NCI-H1092 treated with DMSO at 0.1 percent for 48 hours (cell line): Measurements from ENCODE around the gene MYOZ2.

Experiments
- DNase-seq: peaks from one replicate; lab custom pipeline; 2025; lab: John Stamatoyannopoulos, UW

The MYOZ2 gene

DNA sequence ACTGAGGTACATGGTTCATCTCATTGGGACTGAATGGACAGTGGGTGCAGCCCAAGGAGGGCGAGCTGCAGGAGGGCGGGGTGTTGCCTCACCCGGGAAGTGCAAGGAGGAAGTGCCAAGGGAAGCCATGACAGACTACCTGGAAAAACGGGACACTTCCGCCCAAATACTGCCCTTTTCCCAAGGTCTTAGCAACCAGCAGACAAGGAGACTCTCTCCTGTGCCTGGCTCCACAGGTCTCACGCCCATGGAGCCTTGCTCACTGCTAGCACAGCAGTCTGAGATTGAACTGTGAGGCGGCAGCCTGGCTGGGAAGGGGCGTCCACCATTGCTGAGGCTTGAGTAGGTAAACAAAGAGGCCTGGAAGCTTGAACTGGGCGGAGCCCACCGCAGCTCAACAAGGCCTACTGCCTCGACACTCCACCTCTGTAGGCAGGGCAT, 62.2 kb downstream of the MYOZ2 start:
- DNase-seq: no peak

DNA sequence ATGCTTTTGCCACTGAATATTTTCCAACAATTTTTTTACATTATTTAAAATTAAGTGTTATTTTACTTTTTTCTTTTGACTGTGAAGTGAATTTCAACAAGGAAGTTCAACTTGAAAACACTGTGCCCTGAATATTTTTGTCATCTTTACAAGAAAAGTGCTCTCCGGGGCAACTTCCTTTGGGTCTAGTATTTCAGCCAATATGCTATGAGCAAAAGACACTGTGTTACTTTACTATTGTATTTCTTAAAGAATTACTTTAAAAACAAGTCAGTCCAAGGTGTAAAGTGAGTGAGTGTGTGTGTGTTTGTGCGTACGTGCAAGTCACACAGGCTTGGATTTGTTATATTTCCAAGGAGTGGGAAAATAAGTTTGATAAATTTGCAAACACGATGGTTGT, 69.3 kb downstream of the MYOZ2 start:
- no peak for DNase-seq

DNA sequence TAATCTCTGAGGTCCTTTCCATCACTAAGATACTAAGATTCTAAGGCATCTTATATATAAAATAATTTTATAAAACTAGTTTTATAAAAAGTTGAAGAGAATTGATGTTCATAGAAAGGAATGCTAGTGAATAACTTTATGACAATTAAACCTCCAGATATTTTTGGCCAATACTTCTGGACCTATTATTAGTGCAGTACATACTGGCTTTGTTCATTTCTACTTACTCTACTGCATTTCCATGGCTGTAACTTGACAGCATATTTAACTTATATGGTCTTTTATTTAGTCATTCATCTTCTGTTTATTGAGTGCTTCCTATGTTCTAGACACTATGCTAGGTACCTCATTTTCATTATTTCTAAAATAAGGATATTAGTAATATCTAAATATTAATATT, 70.1 kb downstream of the MYOZ2 start:
- DNase-seq: no peak

DNA sequence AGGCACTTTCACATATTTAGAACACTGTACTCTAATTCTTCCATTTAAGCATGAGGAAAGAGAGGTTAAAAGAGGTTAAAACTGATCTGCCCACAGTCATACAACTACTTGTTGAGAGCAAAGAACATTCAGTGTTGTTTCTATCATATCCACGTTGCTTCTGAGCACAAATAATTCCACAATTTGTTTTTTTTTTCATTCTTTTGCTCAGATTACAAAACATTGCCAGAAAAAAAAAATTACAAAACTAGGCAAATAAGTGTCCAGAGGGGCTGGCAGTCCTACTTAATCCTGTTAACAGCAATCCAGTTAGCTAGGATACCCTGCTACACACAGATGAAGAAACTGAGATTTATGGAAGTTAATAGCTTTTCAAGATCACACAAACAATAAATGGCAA, 70.5 kb downstream of the MYOZ2 start:
- DNase-seq: no peak

DNA sequence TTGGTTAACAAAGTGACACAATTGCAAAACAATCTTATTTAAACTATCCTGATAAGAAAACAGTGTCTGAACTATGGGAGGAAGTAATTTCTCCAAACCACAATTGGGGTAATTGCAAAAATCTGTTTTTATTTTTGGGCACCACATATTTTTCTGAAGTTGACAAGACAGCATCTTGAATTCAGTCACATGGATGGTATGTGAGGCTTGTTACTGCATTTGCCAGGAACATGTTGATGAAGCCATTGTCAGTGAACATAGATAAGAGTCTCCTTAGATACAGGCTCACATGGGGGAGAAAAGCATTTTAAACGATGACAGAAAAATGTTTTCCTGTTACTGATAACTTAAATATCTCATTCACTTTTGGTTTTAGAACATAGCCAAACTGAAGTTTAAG, 71.4 kb downstream of the MYOZ2 start:
- no peak for DNase-seq

DNA sequence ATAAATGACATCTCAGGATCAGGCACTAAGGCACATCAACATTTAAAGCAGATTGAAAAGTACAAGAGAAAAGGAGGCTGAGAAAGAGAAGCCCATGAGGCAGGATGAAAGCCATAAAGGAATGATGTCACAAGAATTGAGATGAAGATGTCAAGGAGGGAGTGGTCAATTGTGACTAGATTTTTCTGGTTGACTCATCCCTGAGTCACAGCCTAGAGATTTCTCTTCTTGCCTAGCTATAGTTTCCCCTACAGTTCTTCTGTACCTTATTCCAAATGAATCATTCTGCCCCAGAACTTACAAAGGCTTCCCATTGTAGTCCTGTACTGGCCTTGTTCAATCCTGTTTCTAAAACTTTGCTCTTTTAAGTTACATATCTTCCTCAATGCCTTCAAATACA, 73.4 kb downstream of the MYOZ2 start:
- no peak for DNase-seq

DNA sequence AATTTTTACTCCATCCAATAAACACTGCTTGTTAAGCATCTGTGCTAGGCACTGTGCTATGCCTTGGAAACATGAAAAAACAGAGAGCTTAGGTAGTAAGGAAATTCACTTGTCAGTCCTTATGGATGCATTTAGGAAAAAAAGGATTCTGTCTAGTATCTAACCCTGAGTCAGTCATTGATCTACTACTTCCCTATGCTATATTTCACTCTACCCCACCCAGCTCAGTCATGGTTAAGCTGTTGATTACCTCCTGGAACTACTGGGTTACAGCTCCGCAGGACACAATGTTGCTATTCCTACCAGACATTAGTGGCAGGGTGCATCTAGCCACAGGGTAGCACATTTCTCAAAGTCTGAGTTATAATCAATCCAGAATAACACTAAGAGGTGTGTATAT, 74.0 kb downstream of the MYOZ2 start:
- DNase-seq: no peak

DNA sequence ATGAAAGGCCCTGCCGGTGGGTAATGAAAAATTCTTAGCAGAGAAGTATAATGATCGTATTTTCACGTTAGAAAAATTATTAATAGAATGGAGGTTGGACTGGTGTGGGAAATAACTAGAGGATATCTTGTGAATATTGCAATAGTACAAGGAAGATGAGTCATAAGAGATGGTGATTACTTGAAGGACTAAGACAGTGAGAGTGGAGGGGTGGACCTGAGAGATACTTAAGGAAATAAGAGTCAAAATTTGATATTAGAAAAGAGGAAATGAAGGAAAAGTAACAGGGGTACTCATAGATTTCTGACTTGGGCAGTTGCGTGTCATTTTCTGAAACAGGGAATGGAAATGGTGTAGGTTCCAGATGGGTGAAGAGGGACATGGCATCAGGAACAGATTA, 75.1 kb downstream of the MYOZ2 start:
- no peak for DNase-seq

DNA sequence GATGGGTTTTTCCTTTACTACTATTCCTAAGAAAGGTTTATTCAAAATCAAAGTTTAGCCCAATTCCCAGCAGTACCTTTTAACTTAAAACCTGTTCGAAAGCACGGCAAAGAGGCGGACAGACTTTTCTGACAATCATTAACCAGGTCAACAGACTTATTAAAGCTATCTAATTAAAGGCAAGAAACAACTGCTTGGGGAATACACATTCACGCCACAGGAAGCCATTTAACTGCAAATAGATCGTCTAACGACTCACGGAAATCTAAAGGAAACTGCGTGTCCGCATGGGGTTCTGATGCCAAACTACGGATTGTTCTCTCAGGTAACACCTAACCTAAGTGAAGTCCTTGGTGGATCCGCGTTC, 76.2 kb downstream of the MYOZ2 start:
- DNase-seq: no peak

DNA sequence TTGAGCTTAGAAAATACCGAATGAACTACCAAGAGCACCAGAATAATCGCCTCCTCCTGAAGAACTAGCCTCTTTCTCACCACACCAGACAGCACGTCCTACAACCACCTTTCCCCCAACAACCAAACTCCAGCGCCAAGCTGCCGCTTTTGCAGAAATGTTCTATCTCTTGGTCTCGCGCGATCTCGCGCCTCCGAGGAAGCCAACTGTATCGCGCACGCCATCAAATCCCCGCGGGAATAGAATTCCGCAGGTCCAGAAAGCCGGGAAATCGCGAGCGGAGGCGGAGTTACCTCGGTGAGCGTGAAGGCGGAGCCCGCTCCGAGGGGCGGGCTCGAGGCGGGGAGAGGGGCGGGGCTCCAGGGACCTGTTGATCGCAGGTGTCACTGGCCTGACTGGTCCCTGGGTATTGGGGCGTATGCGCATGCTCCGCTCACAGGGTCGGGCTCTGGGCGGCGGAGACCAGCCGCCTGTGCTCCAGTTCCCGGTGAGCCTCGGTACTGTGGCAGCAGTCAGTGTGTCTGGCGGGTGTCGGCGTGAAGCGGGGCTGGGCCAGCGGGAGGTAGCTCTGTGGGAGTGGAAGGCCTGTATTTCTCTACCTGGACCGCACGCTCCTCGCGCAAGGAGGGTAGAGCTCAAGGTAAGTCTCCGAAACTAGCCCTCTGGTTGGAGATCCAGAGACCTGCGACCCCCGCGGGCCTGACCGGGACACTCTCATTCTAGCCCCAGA, 76.8 kb downstream of the MYOZ2 start, which contains the start of gene USP53:
USP53 (plus strand) TSS at position 480 of the 730 bp plus-strand sequence. CDS start 27,047 bp downstream, outside the sequence.
- peak; percentile 96 for DNase-seq

DNA sequence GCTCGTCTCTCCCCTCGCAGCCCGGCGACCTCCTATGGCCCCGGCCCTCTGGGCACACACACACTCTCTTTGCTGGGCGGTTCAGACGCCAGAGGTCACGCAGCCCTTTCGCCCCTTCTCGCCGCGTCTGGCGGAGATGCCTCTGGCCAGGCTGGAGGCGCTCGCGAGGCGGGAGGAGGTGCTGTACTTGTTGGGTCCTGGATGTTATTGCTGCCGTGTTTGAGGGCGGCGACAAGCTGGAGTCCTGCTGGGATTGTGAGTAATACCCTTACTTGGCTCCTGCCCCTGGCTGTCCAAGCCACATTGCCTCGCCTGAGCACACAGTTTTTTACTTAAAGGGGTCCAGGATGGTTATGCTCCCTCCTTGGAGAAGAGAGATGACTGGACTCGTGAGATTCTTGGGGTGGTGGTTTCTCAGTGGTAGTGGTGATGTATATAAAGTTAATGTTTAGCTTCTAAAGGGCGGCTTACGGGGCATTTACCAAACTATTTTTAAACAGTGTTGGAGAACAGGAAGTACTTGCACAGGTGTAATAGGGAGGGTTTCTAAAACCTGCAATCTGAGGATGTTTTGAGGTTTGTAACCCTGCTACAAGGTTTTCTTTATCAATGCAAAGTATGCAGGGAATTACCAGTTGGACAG, 77.5 kb downstream of the MYOZ2 start:
- peak; percentile 85 for DNase-seq

DNA sequence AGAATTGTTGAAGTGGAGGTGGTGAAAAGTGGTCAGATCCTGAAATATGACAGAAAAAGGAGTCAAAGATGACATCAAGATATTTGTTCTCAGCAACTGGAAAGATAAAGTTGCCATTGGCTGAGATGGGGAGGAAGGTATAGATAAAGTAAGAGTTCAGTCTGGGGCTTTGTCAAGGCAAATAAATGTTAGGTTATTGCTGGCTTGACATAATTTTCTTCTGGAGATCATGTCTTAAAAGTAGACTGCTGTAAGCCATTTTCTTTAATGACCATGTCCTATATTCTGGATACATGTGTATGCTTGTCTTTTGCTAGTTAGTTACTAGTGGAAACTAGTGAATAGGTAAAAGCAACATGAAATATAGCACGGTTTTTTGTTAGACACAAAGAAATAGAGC, 82.5 kb downstream of the MYOZ2 start:
- no peak for DNase-seq

DNA sequence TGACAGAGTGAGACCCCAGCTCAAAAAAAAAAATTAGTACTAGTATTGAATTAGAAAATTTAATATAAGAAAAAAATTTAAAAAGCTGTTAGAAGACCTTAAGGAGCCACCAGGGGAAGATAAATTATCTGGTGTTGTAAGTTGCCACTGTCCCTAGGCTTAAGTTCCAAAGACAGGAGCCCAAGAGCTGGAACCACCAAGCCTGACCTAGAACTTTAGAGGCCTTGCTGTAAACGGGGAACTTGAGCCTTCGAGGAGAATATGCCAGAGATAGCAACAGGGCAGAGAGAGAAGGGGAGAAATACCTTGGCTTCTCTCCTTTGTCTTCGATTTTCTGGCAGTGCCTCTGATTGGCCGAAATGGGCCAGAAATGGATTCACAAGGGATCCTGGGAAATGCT, 85.8 kb downstream of the MYOZ2 start:
- DNase-seq: no peak

DNA sequence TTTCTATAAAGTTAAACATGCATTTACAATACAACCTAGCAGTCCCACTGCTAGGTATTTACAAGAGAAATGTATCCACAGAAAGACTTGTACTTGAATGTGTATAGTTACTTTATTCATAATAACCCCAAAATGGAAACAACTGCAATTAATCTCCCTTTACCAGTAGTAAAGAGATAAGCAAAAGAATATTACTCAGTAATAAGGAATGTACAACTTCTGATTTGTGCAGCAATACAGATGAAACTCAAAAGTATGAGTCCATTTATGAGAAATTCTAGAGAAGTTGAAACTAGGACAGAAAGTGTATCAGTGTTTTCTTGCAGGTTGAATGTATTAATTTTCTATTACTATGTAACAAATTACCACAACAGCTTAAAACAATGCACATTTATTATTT, 92.1 kb downstream of the MYOZ2 start:
- DNase-seq: no peak

DNA sequence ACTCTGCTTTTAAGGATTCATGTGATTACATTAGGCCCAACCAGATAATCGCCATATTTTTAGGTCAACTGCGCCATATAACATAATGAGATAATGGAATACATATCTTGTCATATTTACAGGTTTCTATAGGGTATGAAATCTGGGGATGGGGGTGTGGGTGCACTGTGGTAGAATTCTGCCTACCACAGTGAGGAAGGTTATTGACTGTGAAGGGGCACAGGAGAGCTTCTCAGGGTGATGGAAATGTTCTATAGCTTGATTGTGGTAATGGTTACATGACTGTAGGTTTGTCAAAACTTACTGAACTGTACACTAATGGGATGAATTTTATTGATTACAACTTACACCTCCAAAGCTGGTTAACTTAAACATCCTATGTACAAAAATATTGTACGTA, 92.8 kb downstream of the MYOZ2 start:
- no peak for DNase-seq

DNA sequence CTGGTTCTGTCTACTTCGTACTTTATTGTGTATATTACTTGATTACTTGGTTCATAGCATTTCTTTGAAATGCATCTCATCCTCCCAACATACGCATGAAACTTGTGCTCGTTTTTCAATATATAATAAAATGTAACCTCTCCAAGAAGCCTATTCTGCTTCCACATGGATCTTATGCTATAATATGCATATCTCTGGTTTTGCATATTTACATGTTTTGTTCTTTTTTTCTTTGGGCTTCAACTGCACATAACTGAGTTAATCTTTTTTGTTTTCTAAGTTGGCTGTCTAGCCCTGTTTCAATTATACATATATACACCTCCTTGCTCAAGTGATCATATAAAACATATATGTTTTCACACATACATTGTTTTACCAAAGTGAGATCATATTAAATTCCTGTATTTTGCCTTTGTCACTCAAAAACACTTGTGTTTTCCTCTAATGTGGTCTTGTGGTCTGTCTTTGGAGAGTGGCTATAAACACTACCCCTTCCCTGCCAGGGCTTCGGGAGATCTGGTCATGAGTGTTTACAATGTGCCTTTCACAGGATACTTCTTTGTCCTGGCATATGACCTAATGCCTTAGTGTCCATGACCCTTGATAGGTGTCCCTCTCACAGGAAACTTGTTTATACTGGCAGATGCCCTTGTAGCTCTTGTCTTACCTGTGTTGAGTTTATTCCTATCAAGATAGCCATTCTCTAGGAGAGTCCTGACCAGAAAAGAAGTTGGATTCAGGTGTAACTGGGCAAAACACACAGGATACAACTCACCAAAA, 94.5 kb downstream of the MYOZ2 start:
- no peak for DNase-seq

DNA sequence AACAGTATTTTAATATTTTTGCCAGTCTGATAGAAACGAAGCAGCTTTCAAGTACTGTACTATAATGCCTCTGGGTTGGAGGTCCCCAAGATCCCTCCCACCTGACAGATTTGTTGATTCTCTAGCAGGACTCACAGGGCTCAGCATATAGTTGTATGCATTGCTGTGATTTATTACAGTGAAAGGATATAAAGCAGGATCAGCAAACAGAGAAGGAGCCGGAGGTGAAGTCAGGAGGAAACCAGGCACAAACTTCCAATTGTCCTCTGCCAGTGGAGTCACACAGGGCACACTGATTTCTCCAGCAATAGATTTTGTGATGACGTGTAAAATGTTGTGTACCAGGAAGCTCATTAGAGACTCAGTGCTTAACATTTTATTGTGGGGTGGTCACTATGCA, 95.9 kb downstream of the MYOZ2 start:
- DNase-seq: no peak

DNA sequence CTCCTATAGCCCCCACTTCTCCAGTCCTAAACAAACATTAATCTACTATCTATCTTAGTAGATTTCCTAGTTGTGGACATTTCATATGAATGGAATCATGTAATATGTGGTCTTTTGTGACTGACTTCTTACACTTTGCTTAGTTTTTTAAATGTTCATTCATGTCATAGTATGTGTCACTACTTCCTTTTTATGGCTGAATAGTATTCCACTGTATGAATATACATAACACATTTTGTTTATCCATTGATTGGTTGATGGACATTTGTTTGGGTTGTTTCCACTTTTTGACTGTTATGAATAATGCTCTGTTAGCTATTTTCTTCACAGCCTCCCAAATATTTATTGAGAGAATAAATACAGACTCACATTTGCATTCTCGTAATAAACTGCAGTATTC, 96.7 kb downstream of the MYOZ2 start:
- DNase-seq: no peak

DNA sequence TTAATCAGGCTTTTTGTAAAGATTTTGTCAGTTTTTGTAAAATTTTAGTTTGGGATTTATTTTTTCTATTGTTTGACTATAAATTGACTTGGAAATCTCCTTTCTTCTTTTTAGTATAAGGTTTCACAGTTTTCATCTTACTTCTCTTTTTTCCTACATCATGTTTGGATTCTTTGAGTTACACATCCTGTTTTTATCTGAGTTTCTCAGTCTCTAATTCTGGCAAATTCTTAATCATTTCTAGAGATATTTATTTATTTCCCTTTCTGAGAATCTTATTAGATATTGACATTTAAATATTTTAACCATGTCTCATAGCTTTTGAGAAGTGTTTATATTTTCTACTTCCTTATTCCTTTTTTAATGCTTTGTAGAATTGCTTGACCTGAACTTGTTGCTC, 97.6 kb downstream of the MYOZ2 start:
- no peak for DNase-seq

DNA sequence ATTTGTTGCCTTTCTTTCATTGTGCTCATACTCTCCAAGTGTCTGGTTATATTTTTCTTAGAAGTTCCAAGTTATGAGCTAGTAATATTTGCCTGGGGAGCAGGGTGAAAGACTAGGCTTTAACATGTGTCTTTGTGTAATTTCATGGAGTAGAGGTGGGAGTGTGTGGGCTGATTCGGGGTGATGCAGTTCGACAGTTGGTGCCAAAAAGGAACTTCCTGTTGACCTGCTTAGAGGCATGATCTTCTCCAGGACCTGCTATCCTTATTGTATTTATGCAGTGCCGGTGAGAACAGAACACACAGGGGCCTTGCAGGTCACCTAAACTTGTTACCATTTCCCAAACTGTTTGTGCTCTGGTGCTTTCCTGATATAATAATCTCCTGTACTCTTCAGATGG, 98.1 kb downstream of the MYOZ2 start:
- DNase-seq: no peak

DNA sequence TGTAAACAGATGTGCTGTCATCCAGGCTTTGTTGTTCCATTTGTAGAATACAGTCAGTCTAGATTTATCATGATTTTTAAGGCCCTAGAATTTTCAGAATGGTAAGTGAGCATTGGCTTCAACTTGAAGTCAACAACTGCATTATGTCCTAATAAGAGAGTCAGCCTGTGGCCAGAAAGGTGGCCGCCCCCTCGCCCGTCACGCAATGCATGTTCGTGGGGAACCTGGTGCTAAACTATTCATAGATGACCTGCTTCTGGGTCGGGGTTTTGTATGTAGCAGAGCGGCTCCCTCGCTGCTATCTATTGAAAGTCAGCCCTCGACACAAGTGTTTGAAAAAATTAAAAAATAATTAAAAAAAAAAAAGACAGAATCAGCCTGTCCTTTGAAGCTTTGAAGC, 101.6 kb downstream of the MYOZ2 start:
- DNase-seq: no peak
